BE2C (cell line): ENCODE results near the gene MAPKAP1.

Source experiments
- DNase-seq: peaks from one replicate; pipeline ENCODE4 v3.0.0-alpha.2; 2020
- H3K27me3 ChIP-seq: fragments of 250-450 bp; sonication (Bioruptor Pico); 2 replicates; pipeline ENCODE4 v1.5.1; 2020; ENCODE audit warnings: mild to moderate bottlenecking
- H3K36me3 ChIP-seq: fragments of 250-450 bp; sonication (Bioruptor Pico); 2 replicates; pipeline ENCODE4 v1.5.1; 2020; ENCODE audit warnings: mild to moderate bottlenecking
- H3K4me1 ChIP-seq: fragments of 250-450 bp; sonication (Bioruptor Pico); 2 replicates; pipeline ENCODE4 v1.5.1; 2020
- H3K4me3 ChIP-seq: 2 replicates; pipeline ENCODE4 v1.5.1; 2011; ENCODE audit warnings: low read depth, low read length
- H3K9me3 ChIP-seq: fragments of 250-450 bp; sonication (Bioruptor Pico); 2 replicates; pipeline ENCODE4 v1.5.1; 2020
- CTCF ChIP-seq: IDR thresholded peaks from 2 replicates; pipeline ENCODE4 v1.5.1; 2012; ENCODE audit warnings: mild to moderate bottlenecking, low read depth, low read length

MAPKAP1 gene

GRCh38 chr9:125594223-125594610, 112.8 kb downstream of the MAPKAP1 start:
- DNase-seq: no peak
- Histone ChIP-seq H3K9me3 (no peaks in the 10 kb centered on the region), H3K36me3 (no peaks in the 10 kb centered on the region), H3K27me3 (no peaks in the 10 kb centered on the region), H3K4me1 (0 out of 2 replicates have a peak, but pooled peaks cover 3% of the 10 kb centered on the region), H3K4me3 (no peak overlapping the region)
- no peak for TF ChIP-seq CTCF

DNA sequence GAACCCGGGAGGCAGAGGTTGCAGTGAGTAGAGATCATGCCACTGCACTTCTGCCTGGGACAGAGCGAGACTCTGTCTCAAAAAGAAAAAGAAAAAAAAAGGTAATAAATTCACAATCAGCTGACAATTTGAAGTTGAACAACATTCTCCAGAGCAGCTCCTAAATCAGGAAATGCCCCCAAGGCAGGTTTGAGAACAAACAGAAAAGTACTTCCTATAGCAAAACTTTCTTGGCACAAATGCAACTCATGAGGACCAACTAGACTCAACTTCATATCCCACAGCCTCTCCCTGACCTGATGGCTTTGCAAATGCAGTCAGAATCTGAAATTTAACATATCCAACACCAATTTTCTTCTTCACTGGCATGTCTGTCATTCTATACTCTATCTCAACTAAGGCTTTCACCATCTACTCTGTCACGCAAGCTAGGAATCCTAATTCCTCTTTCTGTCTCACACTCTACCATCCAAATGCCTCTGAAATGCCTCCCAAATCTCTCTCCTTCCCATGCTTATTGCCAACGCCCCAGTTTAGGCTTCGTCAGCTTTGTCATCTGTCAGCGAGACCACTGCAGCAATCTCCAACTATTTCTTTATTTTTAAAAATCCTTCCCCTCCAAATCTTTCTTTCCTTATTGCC, 113.3 kb downstream of the MAPKAP1 start:
- 0 out of 2 replicates have a peak, but pooled peaks cover 3% of the 10 kb centered on the region for H3K4me1 ChIP-seq
- no peaks in the 10 kb centered on the region for H3K36me3 ChIP-seq
- H3K9me3 ChIP-seq: no peaks in the 10 kb centered on the region
- H3K27me3 ChIP-seq: no peaks in the 10 kb centered on the region
- DNase-seq: no peak
- H3K4me3 ChIP-seq: no peak overlapping the region
- TF ChIP-seq CTCF: no peak

DNA sequence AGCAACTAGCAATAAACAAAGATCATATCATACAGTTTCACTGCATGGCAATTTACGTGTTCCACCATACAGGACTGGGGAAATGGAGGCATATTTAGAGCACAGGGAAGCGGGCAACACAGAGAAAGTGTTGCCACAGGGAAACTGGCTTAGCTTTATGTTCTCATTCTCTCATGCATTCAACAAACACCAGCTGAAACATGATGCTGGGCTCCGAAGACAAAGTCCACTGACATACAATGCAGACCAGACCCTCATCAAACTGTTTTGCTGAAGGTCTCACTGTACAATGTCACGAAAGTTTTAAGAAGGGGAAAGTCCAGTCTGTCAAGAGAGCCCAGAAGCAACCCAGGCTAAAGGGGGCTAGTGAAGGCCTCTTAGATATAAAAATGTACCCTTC, 115.1 kb downstream of the MAPKAP1 start:
- H3K4me1 ChIP-seq: no peaks in the 10 kb centered on the region
- no peak overlapping the region for H3K4me3 ChIP-seq
- TF ChIP-seq CTCF: no peak
- H3K9me3 ChIP-seq: no peaks in the 10 kb centered on the region
- no peaks in the 10 kb centered on the region for H3K36me3 ChIP-seq
- H3K27me3 ChIP-seq: no peaks in the 10 kb centered on the region
- no peak for DNase-seq

GRCh38 chr9:125591245-125591644, 115.8 kb downstream of the MAPKAP1 start:
- Histone ChIP-seq H3K9me3 (no peaks in the 10 kb centered on the region), H3K4me1 (no peaks in the 10 kb centered on the region), H3K27me3 (no peaks in the 10 kb centered on the region), H3K36me3 (no peaks in the 10 kb centered on the region), H3K4me3 (no peak overlapping the region)
- no peak for DNase-seq
- no peak for TF ChIP-seq CTCF

- H3K36me3 ChIP-seq: peaks cover 4% of the 10 kb centered on the region
- no peak for DNase-seq
These were observed 117.7 kb downstream of the MAPKAP1 start for GRCh38 chr9:125589287-125589686.

More at GRCh38 chr9:125589287-125589686, 117.7 kb downstream of the MAPKAP1 start:
- Histone ChIP-seq H3K4me1 (no peaks in the 10 kb centered on the region), H3K9me3 (no peaks in the 10 kb centered on the region), H3K4me3 (no peak overlapping the region), H3K27me3 (no peaks in the 10 kb centered on the region)
- TF ChIP-seq CTCF: no peak
